HUDEP-2 (cell line): ENCODE results near the gene RIMS1.

ENCODE experiments used
- DNase-seq, 76 experiments: peaks; one replicate each; lab custom pipeline; 2025; ENCODE audit not compliant: unreplicated experiment in 76 of 76; lab: John Stamatoyannopoulos, UW

The RIMS1 gene

GRCh38 chr6:71886184-71887005 lies at the start of gene RIMS1:
RIMS1 (plus strand) TSS chr6:71886550; CDS start chr6:71887024, 474 bp downstream.
- no peak for DNase-seq

DNA sequence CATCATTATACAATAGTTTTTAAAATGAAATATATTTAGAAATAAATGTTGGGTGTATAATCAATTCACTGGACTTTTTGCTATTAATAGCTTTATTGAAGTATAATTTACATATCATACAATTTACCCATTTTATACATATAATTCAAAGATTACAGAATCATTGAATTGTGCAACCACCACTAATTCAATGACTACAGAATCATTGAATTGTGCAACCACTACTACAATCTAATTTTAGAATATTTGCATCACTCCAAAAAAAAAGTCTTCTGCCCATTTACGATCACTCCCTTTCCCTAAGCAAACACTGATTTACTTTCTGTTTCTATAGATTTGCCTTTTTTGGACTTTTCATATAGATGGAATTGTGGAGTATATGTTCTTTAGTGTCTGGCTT lies 35.1 kb upstream of the RIMS1 start:
- DNase-seq: no peak

GRCh38 chr6:71852948-71853347 lies 33.4 kb upstream of the RIMS1 start:
- DNase-seq: no peak

DNA sequence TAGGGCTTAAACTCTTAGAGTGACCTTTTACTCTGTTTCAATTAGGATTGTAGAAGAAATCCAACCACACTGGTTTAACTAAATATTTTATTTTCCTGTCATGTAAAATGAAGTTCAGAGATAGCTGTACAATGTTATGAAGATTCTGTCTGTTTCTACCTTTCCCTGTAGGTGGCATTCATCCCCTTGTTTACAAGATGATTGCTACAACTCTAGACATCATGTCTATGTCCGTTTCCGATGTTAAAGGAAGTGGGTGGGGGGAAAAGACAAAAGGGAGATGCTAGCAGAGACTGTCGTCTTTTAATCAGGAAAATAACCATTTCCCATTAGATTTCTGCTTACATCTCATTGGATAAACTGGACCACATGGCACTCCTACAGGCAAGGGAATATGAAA lies 30.9 kb upstream of the RIMS1 start:
- DNase-seq: no peak

GRCh38 chr6:71879016-71879415 lies 7.3 kb upstream of the RIMS1 start:
- no peak for DNase-seq

DNA sequence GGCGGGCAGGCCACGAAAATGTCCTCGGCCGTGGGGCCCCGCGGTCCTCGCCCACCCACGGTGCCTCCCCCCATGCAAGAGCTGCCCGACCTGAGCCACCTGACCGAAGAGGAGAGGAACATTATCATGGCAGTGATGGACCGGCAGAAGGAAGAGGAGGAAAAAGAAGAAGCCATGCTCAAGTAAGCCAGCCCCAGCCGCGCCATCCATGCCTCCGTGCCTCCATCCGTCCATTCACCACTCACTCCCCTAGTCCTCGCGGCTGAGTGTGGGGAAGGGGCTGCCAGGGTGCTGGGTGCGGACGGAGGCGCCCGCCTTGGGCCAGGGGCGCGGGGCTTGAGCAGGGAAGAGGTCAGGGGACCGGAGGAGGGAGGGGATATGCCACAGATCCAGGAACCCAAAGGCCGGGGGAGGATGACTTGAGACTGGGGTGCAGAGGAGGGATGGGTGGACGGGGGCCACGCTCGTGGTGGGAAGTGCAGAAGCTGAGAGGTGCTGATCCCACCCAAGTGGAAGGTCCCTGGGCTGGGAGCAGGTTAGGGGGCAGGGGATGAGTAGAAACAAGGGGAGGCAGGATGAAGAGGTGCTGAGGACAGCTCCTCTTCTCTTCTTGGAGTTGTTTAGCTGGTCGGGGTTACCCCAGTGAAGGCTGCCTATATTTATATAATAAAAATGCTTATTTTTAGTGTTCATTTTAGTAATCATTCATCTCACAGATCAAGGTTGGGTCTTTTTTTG lies 825 bp downstream of the RIMS1 start:
- DNase-seq: no peak

GRCh38 chr6:71887744-71888230 lies 1.4 kb downstream of the RIMS1 start:
- no peak for DNase-seq

GRCh38 chr6:71888756-71889340 lies 2.5 kb downstream of the RIMS1 start:
- no peak for DNase-seq

GRCh38 chr6:71889366-71889765 lies 3.0 kb downstream of the RIMS1 start:
- no peak for DNase-seq

DNA sequence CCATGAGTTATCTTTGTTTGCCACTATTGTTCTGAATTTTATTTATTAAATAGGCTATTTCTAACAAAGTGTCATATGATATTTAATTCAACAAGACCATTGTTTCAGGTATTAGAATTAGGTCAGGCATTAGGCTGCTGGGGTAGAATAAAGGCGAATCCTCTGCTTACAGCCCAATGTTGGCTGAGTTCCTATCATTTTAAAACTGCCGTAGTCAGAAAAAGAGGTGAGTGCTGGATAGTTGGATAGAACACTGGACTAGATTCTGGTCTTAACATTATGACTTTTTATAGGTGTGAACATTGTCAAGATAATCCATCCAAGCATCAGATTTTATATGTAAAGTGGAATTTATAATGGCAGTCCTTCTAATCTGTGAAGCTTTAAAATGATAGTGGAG lies 6.3 kb downstream of the RIMS1 start:
- no peak for DNase-seq

- DNase-seq: no peak
Observed at GRCh38 chr6:71900642-71901041, 14.3 kb downstream of the RIMS1 start.

DNA sequence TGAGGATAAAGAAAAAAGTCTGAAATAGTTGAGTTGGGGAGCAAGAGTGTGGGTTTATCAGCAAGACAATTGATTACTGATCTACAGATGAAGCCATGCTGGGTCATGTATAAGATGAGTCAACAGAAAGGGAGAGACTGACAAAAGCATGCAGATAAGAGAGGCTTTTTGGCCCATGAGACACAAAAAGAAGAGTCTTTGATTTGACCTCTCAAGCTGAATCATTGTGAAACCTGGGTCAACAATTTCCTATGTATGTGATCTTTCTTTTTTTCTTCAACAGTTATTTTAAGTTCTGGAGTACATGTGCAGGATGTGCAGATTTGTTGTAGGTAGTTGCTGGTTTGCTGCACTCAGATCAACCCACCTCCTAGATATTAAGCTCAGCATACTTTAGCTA lies 15.9 kb downstream of the RIMS1 start:
- DNase-seq: no peak

- DNase-seq: no peak
Observed at GRCh38 chr6:71906813-71907212, 20.5 kb downstream of the RIMS1 start.

- no peak for DNase-seq
Observed at GRCh38 chr6:71908162-71908765, 21.9 kb downstream of the RIMS1 start.

GRCh38 chr6:71913444-71914234 lies 27.3 kb downstream of the RIMS1 start:
- no peak for DNase-seq

DNA sequence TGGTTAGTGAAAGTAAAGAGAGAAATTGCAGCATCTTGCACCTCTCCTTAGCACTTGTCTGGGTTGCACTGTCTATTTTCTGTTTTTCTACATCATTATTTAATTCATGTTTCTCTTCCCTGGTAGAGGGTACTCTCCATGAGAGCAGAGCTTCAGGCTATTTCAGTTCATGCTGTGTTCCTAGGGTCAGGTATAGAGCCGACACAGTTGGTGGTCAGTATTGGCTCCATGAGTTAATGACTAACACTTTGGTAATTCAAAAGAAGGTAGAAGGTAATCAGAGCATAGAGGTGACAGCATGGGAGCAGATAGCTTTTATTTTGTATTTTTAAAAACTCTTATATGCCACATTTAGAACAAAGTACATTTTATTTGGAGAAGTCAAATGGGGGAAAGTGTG lies 42.7 kb downstream of the RIMS1 start:
- no peak for DNase-seq

- no peak for DNase-seq
Observed at GRCh38 chr6:71933881-71934280, 47.5 kb downstream of the RIMS1 start.

DNA sequence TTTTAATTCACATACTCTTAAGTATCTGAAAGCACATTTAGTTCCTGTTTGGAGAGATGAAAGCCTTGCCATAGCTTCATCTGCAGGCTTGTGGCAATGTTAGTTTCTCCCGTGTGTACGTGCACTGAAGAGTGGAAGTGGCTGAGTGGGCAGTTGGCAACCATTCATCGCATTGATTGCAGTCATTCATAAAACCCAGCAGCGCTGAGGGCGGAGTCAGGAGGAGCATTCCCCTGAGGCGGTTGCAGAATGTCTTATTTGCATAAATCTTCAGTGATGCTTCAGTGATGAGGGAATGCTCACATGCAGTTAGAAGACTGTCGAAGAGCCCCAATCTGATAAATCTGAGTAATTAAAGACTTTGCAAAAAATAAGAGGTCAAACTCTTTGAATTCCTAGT lies 79.1 kb downstream of the RIMS1 start:
- no peak for DNase-seq

DNA sequence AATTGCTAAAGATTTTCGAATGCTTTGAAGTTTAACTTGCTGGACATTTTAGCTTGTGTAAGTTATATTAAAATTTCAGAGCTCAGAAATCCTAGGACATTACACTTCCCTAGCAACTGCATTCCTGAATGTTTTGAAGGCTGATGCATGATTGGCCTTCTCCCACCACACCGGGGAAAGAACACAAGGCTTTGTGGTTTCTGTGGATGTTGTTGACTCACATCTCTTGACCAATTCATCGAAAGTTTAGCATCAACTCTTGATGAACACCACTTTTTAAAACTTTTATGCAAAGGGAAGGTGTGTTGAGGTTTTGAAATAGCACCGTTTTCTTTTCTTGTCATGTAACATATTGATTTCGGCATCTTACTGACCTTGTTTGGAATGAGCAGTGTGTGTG lies 81.1 kb downstream of the RIMS1 start:
- no peak for DNase-seq

DNA sequence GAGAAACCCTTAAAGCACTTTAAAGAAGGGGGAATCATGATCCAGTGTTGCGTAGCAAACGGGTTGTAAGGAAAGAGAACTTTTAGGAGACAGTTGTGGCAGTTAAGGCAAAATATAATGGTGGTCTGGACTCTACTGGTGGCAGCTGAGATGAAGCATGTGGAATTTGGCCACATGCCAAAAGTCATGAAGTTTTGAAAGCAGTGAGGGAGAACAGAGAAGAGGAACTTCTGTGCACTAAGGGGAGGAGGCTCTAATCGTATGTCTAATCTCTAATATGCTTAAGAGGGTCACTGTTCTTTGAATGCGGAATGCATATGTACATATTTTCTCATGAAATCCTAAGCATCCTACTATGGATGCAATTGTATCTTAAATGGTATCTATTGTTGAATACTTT lies 91.5 kb downstream of the RIMS1 start:
- peak in 1 of 76 experiments; percentile 2 for DNase-seq
